HFF-Myc (cell line): ENCODE data around the gene PIAS4.

Source experiments
- DNase-seq: peaks from one replicate; pipeline ENCODE4 v3.0.0-alpha.2; 2011; ENCODE audit warnings: low read depth; ENCODE audit errors: extremely low read depth
- H3K4me3 ChIP-seq: replicated peaks from 2 replicates; pipeline ENCODE4 v1.5.1; 2011; ENCODE audit warnings: low read depth, mild to moderate bottlenecking, control low read depth, low read length
- TF ChIP-seq, protein P1 (sequence below): IDR thresholded peaks from 2 replicates; pipeline ENCODE4 v1.5.1; 2012; ENCODE audit warnings: mild to moderate bottlenecking, low read depth, low read length, control low read depth; ENCODE audit errors: missing control alignments

Gene PIAS4

GRCh38 chr19:4087787-4088679 lies 80.5 kb downstream of the PIAS4 start:
- no peak for DNase-seq
- no peak overlapping the region for H3K4me3 ChIP-seq
- TF ChIP-seq, protein P1, sequence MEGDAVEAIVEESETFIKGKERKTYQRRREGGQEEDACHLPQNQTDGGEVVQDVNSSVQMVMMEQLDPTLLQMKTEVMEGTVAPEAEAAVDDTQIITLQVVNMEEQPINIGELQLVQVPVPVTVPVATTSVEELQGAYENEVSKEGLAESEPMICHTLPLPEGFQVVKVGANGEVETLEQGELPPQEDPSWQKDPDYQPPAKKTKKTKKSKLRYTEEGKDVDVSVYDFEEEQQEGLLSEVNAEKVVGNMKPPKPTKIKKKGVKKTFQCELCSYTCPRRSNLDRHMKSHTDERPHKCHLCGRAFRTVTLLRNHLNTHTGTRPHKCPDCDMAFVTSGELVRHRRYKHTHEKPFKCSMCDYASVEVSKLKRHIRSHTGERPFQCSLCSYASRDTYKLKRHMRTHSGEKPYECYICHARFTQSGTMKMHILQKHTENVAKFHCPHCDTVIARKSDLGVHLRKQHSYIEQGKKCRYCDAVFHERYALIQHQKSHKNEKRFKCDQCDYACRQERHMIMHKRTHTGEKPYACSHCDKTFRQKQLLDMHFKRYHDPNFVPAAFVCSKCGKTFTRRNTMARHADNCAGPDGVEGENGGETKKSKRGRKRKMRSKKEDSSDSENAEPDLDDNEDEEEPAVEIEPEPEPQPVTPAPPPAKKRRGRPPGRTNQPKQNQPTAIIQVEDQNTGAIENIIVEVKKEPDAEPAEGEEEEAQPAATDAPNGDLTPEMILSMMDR: no peak

DNA sequence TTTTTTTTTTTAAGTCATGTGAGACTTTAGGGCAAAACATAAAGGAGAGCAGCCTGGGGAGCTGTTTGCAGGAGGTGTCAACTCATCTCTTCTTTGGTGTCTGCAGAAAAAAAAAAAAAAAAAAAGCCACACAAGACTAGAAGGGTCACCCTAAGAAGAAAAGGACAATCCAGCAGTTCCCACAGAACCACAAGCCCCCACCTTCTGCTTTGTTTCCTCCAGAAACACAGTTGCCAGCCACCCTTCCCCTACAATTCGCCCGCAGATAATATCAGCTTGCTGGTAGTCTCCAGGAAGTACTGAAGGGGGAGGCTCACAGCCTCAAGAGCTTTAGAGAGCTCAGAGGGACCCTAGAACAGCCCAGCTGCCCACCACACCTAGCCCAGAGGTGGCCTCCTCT lies 81.4 kb downstream of the PIAS4 start:
- no peak overlapping the region for H3K4me3 ChIP-seq
- DNase-seq: no peak
- TF ChIP-seq, protein P1: no peak
